GM20000 (cell line): ENCODE measurements around the gene COX11.

Source experiments
- DNase-seq: peaks from one replicate; pipeline ENCODE4 v3.0.0; 2012; ENCODE audit warnings: low spot score
- TF ChIP-seq, protein P1 (sequence below): IDR thresholded peaks from 2 replicates; pipeline ENCODE4 v1.5.1; 2012; ENCODE audit warnings: mild to moderate bottlenecking, control low read depth; ENCODE audit errors: extremely low read depth, missing control alignments

COX11 gene

DNA sequence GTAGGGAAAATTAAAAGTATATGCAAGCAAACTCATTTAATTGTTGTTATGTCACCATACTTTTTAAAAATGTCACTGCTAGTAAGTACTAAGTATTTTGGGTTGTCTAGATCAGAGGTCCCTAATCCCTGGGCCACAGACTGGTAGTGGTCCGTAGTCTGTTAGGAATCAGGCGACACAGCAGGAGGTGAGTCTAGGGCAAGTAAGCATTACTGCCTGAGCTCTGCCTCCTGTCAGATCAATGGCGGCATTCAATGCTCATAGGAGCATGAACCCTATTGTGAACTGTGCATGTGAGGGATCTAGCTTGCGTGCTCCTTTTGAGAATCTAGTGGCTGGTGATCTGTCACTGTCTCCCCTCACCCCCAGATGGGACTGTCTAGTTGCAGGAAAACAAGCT is 21.7 kb upstream of the COX11 start:
- TF ChIP-seq, protein P1, sequence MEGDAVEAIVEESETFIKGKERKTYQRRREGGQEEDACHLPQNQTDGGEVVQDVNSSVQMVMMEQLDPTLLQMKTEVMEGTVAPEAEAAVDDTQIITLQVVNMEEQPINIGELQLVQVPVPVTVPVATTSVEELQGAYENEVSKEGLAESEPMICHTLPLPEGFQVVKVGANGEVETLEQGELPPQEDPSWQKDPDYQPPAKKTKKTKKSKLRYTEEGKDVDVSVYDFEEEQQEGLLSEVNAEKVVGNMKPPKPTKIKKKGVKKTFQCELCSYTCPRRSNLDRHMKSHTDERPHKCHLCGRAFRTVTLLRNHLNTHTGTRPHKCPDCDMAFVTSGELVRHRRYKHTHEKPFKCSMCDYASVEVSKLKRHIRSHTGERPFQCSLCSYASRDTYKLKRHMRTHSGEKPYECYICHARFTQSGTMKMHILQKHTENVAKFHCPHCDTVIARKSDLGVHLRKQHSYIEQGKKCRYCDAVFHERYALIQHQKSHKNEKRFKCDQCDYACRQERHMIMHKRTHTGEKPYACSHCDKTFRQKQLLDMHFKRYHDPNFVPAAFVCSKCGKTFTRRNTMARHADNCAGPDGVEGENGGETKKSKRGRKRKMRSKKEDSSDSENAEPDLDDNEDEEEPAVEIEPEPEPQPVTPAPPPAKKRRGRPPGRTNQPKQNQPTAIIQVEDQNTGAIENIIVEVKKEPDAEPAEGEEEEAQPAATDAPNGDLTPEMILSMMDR: no peak
- DNase-seq: no peak

DNA sequence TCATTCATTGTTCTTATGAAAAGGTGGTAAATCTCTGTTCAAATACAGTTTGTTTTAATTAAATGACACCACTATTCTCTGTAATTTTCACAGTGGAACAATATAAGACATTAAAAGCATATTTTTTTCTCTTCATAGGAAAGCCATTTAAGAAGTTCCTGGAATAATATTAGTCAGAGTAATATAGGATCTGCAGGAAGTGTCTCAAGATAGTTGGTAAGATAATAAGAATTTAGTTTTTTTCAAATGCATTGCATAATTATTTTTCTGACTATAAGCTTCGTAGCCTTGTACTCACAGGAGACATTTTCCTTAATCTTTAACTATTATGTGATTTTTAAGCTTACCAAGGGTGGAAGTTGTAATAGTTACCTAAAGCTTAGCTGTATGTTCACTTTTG is 17.0 kb upstream of the COX11 start:
- TF ChIP-seq, protein P1: no peak
- DNase-seq: no peak

DNA sequence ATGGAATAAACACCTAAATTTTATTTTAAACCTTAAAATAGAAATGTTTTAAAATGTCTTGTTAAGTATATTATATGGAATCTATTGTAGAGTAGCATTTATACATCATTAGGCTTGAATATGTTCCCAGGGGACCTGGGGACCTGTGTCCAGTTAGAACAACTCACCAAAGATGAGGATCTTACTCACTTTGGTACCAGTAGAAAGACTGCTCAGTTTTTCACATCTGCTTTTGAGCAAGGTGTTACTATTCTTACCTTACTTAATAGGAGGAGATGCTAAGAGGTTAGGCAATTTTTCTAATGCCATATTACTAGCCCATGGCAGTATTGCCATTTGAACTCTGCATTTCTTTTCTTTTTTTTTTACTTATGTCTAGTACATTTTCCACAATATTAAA is 14.8 kb upstream of the COX11 start:
- TF ChIP-seq, protein P1: no peak
- no peak for DNase-seq

DNA sequence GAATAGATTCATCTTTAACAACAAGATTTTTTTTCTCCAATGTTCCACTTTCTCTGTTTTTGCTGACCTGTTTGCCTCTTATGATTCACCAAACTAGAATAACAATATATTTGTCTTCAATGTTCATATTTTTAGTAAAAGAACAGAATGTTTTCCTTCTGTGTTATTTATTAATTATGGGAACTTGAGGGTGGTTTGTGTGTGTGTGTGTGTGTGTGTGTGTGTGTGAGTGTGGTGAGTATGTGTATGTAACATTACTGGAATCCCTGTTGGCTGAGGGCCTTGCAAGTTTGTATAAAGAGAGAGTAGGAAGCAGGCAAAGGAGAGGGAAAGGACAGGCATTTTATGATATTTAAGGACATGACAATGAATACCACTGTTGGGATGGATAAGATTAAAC is 13.9 kb upstream of the COX11 start:
- TF ChIP-seq, protein P1: no peak
- no peak for DNase-seq

DNA sequence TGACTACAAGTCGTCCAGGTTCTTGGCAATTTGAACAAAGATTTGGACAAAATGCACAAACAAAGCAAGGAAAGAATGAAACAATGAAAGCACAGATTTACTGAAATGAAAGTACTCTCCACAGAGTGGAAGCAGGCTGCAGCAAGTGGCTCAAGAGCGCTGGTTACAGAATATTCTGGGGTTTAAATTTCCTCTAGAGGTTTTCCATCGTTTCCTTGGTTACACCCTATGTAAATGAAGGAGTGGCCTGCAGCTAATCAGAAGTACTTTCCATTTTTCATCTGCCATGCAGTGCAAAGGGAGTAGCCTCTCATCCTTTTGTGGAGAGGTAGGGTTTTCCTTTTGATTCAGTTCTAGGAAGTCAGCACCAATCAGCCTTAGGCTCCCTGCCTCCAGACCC is 11.9 kb upstream of the COX11 start:
- DNase-seq: no peak
- TF ChIP-seq, protein P1: no peak

DNA sequence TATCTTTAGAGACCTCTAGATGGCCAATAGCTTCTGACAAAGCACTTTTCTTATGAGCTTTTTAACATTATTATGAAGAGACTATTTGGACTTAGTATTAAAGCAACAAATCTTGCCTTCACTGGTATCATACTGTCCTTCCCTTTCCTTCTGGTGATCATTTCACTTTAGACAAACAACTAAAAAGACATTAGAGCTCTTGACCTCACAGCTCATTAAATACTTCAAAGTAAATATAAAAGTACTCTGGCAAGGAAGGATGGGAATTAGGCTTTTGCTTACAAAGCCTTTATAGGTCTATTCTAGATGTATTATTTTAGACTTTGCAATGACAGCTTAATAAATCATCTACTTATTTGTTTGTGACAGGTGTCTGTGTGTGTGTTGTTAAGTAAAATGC is 11.2 kb upstream of the COX11 start:
- no peak for DNase-seq
- TF ChIP-seq, protein P1: no peak

DNA sequence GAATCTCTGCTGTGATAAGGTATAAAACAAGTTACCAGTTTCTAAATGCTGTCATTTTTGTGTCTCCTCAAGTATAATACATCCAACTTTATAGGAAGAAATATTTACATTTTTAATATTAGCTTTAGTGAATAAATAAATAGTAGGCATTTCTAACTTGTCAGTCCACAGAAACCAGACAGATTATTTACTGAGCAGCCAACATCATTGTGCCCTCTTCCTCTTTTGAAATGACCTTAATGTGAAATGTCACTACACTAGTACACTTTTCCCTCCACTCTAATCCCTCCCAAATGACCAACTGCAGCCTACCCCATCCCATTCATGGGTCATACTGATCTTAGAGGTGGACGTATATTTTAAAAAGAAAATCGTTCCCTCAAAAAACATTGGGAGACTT is 9.3 kb upstream of the COX11 start:
- DNase-seq: no peak
- TF ChIP-seq, protein P1: no peak
